ENCODE results near the gene STX12.

GRCh38 chr1:27741121-27741520 lies 31.9 kb upstream of the STX12 start:
- TF ChIP-seq CTCF (IDR thresholded peaks at IDR 0.05; ENCODE audit: low read depth, low read length) = no peak
- no peak for TF ChIP-seq EZH2phosphoT487 (IDR thresholded peaks at IDR 0.05; ENCODE audit: low read depth)

Measured in OCI-LY3 (cell line).